ENCODE measurements around the gene KRT72.

- TF ChIP-seq CTCF (IDR thresholded peaks at IDR 0.05; ENCODE audit: insufficient read depth, low read length, poor library complexity, severe bottlenecking) (no peak), EZH2phosphoT487 (conservative IDR thresholded peaks at IDR 0.05; ENCODE audit: low read length) (no peak)
These were observed 1.2 kb downstream of the KRT72 start for GRCh38 chr12:52600071-52600470.
